Medulla oblongata (tissue), 1 donor: ENCODE measurements around the gene SLC37A4.
"Not testable (repeated sequence)": the region's sequence is repeated elsewhere in the genome, so short reads cannot be mapped to it uniquely, and the experiment has no call there.

Experiments
- DNase-seq: peaks from one replicate; pipeline ENCODE4 v3.0.0-alpha.2; 2015; ENCODE audit errors: extremely low spot score

SLC37A4 gene

DNA sequence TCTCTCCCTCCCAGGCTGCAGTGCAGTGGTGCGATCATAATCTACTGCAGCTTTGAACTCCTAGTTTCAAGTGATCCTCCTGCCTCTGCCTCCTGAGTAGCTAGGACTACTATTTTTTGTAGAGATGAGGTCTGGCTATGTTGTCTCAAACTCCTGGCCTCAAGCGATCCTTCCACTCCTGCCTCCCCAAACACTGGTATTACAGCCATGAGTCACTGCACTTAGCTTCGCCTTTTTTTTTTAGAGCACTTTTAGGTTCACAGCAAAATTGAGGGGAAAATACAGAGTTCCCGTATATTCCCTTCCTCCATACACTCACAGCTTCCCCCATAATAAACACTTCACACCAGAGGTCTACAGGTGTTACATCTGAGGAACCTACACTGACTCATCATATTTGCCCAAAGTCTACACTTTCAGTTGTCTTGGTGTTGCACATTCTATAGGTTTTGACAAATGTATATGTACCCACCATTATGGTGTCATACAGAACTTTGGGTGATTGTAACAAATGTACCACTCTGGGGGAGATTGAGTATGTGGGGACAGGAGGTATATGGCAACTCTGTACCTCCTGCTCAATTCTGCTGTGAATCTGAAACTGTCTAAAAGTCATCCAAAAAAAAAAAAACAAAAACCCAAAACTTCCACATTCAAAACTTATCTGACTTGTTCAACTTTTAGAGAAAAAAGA, 11.3 kb upstream of the SLC37A4 start:
- DNase-seq: no peak

DNA sequence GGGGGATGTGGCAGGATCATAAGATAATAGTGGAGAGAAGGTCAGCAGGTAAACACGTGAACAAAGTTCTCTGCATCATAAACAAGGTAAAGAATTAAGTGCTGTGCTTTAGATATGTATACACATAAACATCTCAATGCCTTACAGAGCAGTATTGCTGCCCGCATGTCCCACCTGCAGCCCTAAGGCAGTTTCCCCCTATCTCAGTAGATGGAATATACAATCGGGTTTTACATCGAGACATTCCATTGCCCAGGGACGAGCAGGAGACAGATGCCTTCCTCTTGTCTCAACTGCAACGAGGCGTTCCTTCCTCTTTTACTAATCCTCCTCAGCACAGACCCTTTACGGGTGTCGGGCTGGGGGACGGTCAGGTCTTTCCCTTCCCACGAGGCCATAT, 8.8 kb upstream of the SLC37A4 start:
- not testable (repeated sequence) for DNase-seq

DNA sequence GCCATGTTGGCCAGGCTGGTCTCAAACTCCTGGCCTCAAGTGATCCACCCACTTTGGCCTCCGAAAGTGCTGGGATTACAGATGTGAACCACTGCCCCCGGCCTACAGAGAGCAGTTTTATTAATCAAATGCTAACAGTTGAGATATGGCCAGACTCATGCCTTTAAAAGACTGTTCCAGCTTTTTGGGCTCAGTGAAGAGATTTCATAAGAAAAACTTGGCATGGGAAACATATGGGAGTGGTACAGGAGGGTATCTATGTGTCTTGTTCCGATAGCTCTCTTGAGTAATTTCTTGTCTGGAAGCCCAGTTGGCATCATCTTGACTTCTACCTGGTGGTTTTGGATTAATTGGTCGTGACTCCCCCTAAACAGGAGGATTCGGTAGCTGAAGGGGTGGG, 8.2 kb upstream of the SLC37A4 start:
- no peak for DNase-seq

DNA sequence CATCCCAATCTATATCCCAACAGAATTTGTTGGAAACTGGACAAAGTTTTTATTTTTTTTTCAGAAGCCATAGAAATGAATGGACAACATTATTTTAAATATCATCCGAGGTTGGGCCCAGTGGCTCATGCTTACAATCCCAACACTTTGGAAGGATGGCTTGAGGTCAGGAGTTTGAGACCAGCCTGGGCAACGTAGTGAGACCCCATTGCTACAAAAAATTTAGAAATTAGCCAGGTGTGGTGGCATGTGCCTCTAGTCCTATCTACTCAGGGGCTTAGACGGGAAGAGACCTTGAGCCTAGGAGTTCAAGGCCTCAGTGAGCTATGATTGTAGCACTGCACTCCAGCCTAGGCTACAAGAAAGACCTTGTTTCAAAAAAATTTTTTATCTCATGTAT, 4.1 kb upstream of the SLC37A4 start:
- no peak for DNase-seq

DNA sequence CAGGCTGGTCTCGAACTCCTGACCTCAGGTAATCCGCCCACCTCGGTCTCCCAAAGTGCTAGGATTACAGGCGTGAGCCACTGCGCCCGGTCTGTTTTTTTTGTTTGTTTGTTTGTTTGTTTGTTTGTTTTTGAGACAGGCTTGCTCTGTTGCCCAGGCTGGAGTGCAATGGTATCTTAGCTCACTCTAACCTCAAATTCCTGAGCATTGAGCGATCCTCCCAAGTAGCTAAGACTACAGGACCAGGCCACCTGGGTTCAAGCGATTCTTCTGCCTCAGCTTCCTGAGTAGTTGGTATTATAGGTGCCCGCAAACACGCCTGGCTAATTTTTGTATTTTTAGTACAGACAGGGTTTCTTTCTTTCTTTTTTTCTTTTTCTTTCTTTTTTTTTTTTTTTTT, 2.7 kb upstream of the SLC37A4 start:
- DNase-seq: not testable (repeated sequence)

DNA sequence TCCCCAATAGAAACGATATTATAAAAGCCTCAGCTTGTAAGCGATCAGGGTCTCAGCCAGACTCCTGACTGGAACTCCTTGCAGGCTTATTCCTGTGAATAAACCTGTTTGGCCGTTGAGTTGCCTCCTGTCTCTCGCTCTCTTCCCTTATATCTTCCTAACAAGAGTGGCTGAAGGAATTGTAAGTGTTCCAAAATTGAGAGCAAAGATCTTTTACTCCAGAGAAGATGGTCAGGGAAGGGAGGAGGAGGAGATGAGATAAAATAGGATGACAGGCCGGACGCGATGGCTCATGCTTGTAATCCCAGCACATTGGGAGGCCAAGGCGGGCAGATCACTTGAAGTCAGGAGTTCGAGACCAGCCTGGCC, 1.2 kb upstream of the SLC37A4 start:
- DNase-seq: no peak

DNA sequence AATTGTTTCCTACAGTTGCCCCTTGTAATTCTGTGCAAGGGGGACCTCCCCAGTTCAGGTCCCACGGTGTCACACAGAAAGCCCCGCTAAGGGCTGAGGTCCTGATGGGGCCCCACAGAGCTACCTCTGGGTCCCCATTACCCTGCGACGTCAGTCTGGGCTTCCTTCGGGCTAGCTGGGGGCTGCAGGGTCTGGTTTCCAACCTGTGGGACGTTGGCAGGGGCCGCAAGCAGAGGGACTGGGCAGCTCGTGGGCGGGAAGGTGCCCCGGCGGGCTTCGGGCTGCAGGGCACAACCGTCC, 698 bp downstream of the SLC37A4 start:
- DNase-seq: no peak

DNA sequence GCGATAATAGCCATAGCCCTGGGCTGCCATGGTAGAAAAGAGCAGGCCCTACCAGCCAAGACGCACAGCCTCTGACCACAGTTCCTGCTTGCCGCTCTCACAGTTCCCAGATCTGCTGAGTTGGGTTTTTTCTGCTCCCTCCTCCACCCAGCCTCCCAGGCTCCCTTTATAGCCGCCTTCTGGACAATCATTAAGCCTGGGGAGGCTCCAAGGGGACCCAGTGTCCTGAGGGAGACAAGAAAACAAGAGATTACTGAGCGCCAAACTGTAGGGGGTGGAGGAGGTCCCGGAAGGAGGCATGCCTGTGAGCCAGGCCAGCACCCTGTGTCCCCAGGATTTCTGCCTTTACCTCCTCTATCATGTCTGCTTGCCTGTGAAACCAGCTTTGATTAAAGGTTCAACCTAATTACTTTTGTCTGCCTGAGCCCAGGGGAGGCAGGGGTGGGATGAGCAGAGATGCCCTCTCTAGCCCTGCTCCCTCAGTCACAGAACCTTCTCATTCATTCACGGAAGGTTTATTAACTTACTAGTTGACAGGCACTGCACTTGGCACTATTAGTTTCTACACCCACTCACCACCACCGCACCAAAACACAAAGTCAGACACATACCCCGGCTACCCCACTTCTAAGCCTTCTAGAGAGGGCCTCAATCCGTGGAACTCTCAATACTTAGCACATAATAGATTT, 1.2 kb downstream of the SLC37A4 start:
- DNase-seq: peak; percentile 44

DNA sequence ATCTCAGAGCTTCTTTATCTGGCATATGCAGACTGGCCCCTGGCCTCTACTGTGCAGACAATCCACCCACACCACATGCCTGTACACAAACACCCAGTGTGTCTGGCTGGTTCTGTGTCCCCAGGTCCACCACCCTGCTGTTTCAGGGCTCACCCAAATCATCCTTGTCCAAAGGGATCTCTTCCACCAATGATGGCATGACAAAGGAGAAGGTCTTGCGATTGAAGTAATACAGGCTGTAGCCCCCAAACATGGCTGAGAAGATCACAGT, 1.7 kb downstream of the SLC37A4 start:
- DNase-seq: no peak

DNA sequence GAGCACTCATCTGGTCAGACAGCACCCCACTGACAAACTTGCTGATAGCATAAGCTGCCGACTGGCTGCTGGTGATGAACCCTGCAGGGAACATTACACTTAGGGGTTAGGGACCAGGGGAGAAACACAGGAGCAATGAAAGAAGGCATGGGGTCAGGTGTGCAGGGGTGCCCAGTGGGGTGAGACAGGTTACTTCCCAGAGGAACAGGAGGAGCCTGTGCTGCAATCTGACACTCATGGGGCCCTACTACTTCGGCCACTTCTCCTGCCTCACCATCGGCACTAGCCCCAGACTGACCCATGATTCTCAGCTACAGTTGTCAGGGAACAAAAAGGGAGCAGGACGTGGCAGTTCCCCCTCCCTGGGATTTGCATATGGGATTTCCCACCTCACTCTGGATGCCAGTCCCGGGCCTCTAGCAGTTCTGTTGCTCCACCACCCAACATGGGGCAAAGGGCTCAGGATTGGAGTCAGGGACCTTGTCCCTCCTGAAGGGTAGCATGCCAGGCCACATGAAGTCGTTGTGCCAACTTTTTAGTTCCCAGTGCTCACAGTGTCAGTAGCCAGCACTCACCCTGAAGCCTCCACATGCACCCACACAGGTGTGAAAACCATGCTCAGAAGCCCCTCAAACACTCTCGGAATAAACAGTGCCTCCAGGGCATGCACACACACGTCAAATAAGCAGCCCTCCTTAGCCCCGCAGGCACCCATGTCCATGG, 2.2 kb downstream of the SLC37A4 start:
- DNase-seq: no peak

DNA sequence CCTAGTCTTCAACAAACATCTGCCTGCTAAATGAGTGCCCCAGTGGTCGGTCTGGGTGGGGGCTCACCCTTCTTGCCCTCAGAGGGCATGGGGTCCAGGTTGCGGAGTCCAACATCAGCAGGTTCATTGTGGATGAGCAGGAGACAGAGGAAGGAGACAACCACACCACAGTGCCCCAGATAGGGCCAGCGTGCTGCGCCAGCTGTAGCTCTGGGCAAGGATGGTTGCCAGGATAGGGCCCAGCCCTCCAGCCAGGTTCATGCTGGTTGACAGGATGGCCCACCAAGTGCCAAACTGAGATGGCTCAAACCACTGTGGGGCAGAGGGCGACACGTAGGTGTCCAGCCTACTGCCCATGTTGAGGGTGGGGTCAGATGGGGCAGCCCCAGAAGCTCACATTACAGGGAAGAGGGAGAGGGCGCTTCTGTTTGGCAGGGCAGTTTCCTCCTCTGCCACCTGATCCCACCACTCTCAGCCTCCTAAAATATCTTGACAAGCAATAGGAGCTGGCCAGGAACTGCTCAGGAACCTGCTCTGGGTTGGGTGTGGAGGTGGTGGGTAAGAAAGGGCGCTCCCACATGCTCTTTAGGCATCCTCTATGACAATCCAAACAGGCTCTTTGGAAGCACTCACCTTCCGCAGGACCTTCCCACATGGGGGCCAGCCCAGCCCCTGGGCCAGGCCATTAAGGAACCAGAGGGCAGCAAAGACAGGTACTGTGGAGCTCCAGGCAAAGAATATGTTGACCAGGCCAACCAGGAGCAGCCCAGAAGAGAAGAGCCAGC, 2.9 kb downstream of the SLC37A4 start:
- no peak for DNase-seq

DNA sequence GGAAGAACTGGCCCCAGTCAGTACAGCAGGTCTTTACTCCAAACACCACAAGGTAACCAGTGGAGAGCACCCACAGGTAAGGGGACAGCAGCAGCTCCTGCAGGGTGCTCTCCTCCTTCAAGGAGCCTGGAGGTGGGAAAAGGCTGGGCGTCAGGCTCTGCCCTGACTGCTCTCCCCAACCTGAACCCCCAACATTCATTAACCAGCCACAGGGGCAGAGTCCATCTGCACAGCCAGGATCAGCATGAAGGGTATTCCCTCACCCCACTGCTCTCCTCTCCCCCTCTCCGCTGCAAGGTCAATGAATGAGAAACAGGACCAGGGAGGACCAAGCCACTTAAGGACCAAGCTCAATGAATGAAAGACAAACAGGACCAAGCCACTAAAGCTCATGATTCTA, 3.7 kb downstream of the SLC37A4 start:
- DNase-seq: no peak

DNA sequence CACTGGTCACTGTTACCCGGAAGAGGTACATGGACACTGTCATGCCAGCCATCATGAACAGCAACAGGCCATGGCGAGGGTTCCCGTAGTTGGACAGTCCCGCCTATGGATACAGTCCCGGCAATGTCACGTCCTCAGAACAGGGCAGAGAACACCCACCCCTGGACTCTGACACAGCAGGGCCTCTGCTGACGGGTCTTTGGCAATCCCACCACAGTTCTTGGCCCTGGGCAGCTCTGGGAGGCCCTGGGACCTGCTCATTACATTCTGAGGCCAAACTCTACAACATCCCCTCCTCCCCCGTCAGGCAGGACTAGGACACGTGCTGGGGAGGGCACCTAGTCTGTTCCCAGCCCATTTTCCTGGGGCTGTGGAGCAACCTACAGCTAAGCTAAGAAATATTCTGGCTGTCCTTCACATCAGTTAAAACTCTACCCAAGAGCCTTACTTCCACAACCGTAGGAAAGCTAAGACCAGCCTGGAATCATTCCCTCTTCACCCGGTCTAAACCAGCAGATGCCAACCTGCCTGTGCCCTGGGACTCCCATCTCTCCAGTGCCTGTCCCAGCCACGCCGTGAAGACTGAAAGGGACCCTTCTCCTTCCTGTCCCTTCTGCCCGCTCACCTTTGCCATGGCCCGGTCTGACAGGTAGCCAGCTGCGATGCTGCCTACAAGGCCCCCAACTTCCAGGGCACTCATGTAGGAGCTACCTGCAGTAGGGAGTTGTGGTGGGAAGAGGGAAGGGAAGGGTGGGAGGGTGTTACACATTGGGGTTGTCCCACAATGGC, 4.5 kb downstream of the SLC37A4 start:
- DNase-seq: no peak

DNA sequence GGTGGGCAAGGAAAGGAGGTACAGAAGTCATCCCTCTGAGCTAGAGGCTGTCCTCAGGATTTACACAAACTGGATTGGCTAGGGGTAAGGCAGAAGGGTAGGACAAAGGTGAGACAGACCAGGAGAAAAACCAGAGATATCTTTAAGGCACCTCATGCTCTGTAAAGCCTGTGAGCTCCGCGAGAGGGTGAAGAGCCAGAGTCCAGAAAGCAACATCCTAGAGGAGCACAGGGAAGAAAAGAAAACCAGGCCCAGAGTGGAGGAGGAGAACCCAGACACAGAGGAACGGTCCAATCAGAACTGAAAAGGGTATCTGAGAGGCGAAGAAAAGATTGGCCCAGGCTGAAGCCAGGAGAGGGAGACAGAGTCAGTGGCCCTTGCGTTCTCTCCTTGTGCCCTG, 5.1 kb downstream of the SLC37A4 start:
- no peak for DNase-seq

DNA sequence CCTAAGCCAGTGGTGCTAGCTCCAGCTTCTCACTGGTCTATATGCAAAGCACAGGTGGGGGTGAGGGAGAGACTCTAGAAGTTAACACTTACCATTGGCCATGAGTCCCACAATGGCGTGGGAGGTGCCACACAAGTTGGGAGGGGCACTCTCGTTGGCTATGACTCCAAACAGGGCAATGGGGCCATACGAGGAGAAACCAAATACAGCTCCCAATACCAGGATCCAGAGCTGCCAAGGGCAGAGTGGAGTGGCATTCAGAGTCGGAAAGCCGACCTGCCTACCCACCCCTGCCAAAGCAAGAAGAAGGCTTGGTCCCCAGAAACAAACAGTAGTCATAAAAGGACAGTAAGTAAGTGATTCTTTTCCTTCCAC, 5.6 kb downstream of the SLC37A4 start:
- DNase-seq: no peak

DNA sequence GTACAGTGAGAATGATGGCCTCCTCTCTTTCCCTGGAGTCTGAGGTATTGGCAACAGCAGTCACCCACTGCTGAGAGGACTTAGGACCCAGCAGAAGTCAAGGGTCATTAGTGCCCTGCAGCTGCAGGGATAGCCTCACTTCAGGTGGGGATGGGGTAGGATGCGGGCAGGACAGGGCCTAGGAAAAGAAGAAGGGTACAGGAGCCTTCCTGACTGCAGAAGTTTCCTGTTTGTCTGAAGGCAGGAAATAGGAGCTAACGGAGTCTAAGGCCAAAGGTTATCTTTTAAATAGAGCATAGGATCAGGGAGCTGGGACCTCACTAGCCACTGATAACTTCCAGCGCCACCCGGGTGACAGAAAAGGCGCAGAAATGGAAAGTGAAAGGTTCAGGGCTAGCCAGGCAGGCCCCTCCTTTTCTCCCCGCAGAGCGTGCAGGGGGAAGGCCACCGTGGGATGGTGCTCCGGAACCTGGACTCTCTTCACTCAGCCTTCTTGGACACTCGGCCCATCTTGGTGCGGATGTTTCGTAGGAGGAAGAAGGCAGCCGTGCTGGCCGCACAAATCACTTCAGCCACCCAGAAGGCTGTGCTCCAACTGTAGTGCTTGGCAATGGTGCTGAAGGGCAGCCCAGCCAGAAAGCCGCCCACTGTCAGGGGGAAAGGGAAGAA, 6.1 kb downstream of the SLC37A4 start:
- DNase-seq: no peak

DNA sequence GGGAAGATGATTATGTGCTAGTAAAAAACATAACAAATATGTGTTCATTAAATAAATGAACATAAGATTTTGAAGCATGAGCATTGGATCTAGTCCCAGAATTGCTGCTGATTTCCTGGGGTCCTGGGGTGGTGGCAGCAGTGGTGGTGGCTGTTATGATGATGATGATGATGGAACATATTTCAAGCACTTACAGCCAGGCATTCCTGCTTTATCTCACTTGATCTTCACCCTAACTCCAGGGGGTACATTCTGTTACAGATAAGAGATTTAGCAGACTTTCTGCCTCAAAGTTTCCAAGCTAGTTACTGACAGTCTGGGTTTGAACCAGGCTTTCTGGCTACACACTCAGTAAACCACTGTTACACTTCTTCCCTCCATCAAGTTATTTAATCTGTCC, 6.9 kb downstream of the SLC37A4 start:
- no peak for DNase-seq

DNA sequence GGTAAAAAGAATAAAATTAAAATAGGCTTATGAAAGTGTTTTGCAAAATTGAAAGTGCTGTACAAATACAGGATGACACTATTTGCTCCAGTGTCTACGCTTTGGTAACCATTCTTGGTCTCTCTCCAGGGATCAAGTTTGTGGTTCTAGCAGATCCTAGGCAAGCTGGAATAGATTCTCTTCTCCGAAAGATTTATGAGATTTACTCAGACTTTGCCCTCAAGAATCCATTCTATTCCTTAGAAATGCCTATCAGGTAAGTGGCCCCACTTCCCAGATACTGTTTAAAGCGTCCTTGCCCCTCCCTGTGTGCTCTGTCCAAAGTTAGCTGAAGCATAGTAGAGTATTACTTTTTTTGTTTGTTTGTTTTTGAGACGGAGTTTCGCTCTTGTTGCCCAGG, 9.0 kb downstream of the SLC37A4 start:
- no peak for DNase-seq

DNA sequence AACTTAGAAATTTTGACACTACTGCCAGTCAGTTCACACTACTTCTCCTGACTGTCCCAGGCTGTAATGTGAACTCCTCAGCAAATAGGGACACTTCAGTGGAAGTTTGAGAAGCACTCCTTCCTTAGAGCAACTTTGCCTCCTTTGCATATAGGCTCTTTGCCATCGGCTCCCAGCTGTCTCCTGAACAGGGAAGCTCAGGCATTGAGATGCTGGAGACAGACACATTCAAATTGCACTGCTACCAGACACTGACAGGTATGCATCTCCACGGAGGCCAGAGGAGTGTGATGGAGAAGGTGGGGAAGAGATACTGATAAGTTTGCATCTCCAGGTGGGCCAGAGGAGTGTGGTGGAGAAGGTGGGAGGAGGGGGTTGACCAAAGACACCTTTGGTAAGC, 10.7 kb downstream of the SLC37A4 start:
- no peak for DNase-seq

DNA sequence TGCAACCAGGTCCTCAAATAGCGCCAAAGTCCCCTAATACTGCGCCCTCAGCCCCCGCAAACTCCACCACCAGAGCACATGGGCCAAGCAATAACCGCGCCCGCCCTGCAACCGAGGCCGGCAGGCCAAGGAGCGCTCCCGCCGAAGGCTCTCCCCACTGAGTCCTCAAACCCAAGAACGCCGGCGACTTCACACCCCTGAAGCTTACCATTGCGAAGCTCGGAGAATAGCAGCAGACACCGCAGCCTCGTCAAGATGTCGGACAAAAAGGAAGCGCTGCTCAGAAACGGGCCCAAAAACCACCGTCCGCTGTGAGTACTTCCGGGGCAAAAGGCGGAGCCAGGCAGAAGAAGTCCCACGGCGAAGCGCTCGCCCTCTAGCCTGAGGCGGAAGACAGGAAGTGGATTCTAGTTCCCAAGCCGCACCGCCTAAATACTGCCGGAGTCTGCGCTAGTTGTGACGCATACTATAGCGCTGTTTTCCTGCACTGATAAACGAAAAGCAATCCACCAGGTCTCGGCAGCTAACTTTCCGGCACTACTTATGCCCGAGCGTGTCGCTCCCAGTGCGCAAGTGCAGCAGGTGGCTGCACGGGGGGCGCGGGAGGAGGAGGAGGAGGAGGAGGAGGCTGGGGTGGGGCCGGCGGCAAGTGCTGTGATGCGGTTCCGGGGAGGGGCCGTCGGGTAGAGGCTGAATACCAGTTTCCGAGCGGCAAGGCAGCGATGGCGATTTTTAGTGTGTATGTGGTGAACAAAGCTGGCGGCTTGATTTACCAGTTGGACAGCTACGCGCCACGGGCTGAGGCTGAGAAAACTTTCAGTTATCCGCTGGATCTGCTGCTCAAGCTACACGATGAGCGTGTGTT, 12.4 kb downstream of the SLC37A4 start, which contains the start of the genes RPS25 and TRAPPC4:
TSS of gene RPS25 (minus strand) at position 270 of the 865 bp plus-strand sequence. CDS start at position 211, 59 bp downstream.
TSS of gene TRAPPC4 (plus strand) at position 693 of the 865 bp plus-strand sequence. CDS start at position 723, 30 bp downstream.
- peak; percentile 98 for DNase-seq
